HUDEP-2 (cell line): ENCODE data around the gene HAO1.

Source experiments
- DNase-seq, 76 experiments: peaks; one replicate each; lab custom pipeline; 2025; ENCODE audit not compliant: unreplicated experiment in 76 of 76; lab: John Stamatoyannopoulos, UW

Gene HAO1

GRCh38 chr20:7930343-7930742 is 9.9 kb downstream of the HAO1 start:
- no peak for DNase-seq

GRCh38 chr20:7926767-7927166 is 13.5 kb downstream of the HAO1 start:
- no peak for DNase-seq

GRCh38 chr20:7926323-7926722 is 13.9 kb downstream of the HAO1 start:
- no peak for DNase-seq

GRCh38 chr20:7924692-7925091 is 15.6 kb downstream of the HAO1 start:
- DNase-seq, result no peak

- DNase-seq, result no peak
These were observed 23.6 kb downstream of the HAO1 start for GRCh38 chr20:7916648-7917047.

GRCh38 chr20:7912551-7912950 is 27.7 kb downstream of the HAO1 start:
- no peak for DNase-seq

- DNase-seq, result no peak
These were observed 28.5 kb downstream of the HAO1 start for GRCh38 chr20:7911586-7912330.

GRCh38 chr20:7908905-7909304 is 31.4 kb downstream of the HAO1 start:
- DNase-seq, result no peak

GRCh38 chr20:7903429-7903828 is 36.8 kb downstream of the HAO1 start:
- DNase-seq, result no peak

- no peak for DNase-seq
These were observed 37.4 kb downstream of the HAO1 start for GRCh38 chr20:7902879-7903278.

GRCh38 chr20:7897781-7898364 is 42.4 kb downstream of the HAO1 start:
- no peak for DNase-seq

- no peak for DNase-seq
These were observed 47.1 kb downstream of the HAO1 start for GRCh38 chr20:7893014-7893730.

GRCh38 chr20:7891705-7892104 is 48.6 kb downstream of the HAO1 start:
- DNase-seq, result no peak

GRCh38 chr20:7889736-7890135 is 50.5 kb downstream of the HAO1 start:
- DNase-seq, result no peak

GRCh38 chr20:7883741-7884140 is 56.5 kb downstream of the HAO1 start:
- DNase-seq, result no peak

GRCh38 chr20:7883309-7883708 is 56.9 kb downstream of the HAO1 start:
- no peak for DNase-seq

GRCh38 chr20:7882076-7882475 is 58.2 kb downstream of the HAO1 start:
- no peak for DNase-seq

GRCh38 chr20:7881551-7881950 is 58.7 kb downstream of the HAO1 start:
- no peak for DNase-seq

GRCh38 chr20:7879883-7880282 is 60.4 kb downstream of the HAO1 start:
- no peak for DNase-seq

GRCh38 chr20:7868108-7868507 is 72.2 kb downstream of the HAO1 start:
- no peak for DNase-seq

GRCh38 chr20:7866285-7866684 is 74.0 kb downstream of the HAO1 start:
- no peak for DNase-seq

- DNase-seq, result peak in 4 of 76 experiments; percentile 0 to 8 (median 2)
These were observed 80.9 kb downstream of the HAO1 start for GRCh38 chr20:7859356-7859802.
